Measurements from ENCODE around the gene XBP1. TPM values are rescaled to one million over a fixed set of nuclear protein-coding genes. Genes with fewer than 3 reads are reported as not detected.

Gene XBP1
- total and polyA plus RNA-seq, 2 of the 13 experiments (the other 11 are each of a cell fraction or from before 2014, with no cell fraction given): 416 to 427 TPM

- no peak for TF ChIP-seq POGK (CRISPR knock-in tag; conservative IDR thresholded peaks at IDR 0.05)
- TF ChIP-seq CREM (IDR thresholded peaks at IDR 0.05): peak; percentile 20; the same call in 1 of the 2 replicates
- TF ChIP-seq CREM (CRISPR knock-in tag; IDR thresholded peaks at IDR 0.05): no peak
- no peak for TF ChIP-seq SUZ12 (IDR thresholded peaks at IDR 0.05; ENCODE audit: low read depth, low read length)
- TF ChIP-seq ARID5B (CRISPR knock-in tag; IDR thresholded peaks at IDR 0.05): peak; percentile 75
- TF ChIP-seq ZSCAN12 (CRISPR knock-in tag; IDR thresholded peaks at IDR 0.05): 0 out of 2 replicates have a peak, but pooled peaks have one; percentile 73
- TF ChIP-seq STAG1 (CRISPR knock-in tag; IDR thresholded peaks at IDR 0.05): peak; percentile 13; the same call in 1 of the 2 replicates
- 0 out of 2 replicates have a peak, but pooled peaks have one; percentile 61 for TF ChIP-seq REL (CRISPR knock-in tag; conservative IDR thresholded peaks at IDR 0.05)
- no peak for TF ChIP-seq ZNF432 (CRISPR knock-in tag; IDR thresholded peaks at IDR 0.05; ENCODE audit: borderline replicate concordance)
- TF ChIP-seq ZSCAN29 (CRISPR knock-in tag; conservative IDR thresholded peaks at IDR 0.05): 0 out of 2 replicates have a peak, but pooled peaks have one; percentile 10
- TF ChIP-seq MAX (IDR thresholded peaks at IDR 0.05): peak; percentile 95
- no peak for TF ChIP-seq ZNF276 (CRISPR knock-in tag; IDR thresholded peaks at IDR 0.05; ENCODE audit: low read depth)
- no peak for TF ChIP-seq ZFP62 (CRISPR knock-in tag; IDR thresholded peaks at IDR 0.05)
- TF ChIP-seq ZNF136 (CRISPR knock-in tag; IDR thresholded peaks at IDR 0.05; ENCODE audit: low read depth): no peak
- TF ChIP-seq SRY (CRISPR knock-in tag; IDR thresholded peaks at IDR 0.05): no peak
- TF ChIP-seq ZNF180 (CRISPR knock-in tag; IDR thresholded peaks at IDR 0.05; ENCODE audit: borderline replicate concordance, low read depth): no peak
These were observed 1.7 kb upstream of the XBP1 start (continued) for GRCh38 chr22:28801845-28802594.

Data from HepG2 (cell line).